ENCODE measurements around the gene REEP2.

DNA sequence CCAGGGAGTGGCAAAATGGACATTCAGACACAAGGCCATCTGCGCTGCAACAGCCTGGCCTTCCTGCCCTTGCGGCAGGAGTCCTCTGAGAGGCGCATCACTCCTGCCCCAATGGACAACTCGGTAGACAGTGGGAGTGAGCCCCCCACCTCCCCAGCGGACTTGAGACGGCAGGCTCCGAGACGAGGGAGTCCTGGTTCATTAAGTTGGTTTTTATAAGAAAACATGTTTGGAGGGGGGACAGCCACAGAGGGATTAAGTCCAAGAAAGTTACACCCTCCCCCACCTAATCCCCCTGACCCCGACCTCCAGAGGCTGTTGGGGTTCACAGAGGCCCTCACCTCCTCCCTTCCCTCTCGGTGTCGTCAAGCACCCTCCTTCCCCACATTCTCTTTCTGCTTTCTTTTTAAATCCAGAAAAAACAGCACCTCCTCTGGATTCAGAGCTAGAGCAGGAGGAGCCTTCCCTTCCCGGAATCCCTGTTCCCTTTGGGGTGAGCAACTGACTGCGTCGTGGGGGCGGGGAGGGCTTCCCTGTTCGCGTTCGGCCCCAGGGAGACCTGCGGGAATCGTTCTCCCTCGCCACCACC, 24.7 kb downstream of the REEP2 start:
- TF ChIP-seq, protein P1, sequence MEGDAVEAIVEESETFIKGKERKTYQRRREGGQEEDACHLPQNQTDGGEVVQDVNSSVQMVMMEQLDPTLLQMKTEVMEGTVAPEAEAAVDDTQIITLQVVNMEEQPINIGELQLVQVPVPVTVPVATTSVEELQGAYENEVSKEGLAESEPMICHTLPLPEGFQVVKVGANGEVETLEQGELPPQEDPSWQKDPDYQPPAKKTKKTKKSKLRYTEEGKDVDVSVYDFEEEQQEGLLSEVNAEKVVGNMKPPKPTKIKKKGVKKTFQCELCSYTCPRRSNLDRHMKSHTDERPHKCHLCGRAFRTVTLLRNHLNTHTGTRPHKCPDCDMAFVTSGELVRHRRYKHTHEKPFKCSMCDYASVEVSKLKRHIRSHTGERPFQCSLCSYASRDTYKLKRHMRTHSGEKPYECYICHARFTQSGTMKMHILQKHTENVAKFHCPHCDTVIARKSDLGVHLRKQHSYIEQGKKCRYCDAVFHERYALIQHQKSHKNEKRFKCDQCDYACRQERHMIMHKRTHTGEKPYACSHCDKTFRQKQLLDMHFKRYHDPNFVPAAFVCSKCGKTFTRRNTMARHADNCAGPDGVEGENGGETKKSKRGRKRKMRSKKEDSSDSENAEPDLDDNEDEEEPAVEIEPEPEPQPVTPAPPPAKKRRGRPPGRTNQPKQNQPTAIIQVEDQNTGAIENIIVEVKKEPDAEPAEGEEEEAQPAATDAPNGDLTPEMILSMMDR (conservative IDR thresholded peaks at IDR 0.05; ENCODE audit: low read depth, low read length), result no peak
- no peak for TF ChIP-seq EZH2 (IDR thresholded peaks at IDR 0.05; ENCODE audit: borderline replicate concordance, low read depth, low read length, poor library complexity, severe bottlenecking)
